Calu3 (cell line): ENCODE measurements around the gene PAX3. TPM values are rescaled to one million over a fixed set of nuclear protein-coding genes. Genes with fewer than 3 reads are reported as not detected.

Source experiments
- BruUV-seq: library from RNA; stranded (reverse); fragments of 400-500 nt; replicated peaks from 2 replicates; lab custom pipeline; 2021; lab: Mats Ljungman, UMichigan
- CTCF ChIA-PET: fragments of 300-600 bp; sonication (Branson Sonifier 250); formaldehyde crosslinking; loops from one replicate; lab custom pipeline; 2022; ENCODE audit warnings: antibody characterized with exemption; lab: Charles Lee
- DNase-seq: peaks from one replicate; pipeline ENCODE4 v3.0.0; 2022
- H3K27ac Mint-ChIP-seq: one replicate; pipeline ENCODE4 v1.8.0; 2022; ENCODE audit warnings: mixed read lengths; ENCODE audit not compliant: unreplicated experiment
- H3K27me3 Mint-ChIP-seq: one replicate; pipeline ENCODE4 v1.8.0; 2022; ENCODE audit warnings: mixed read lengths; ENCODE audit not compliant: unreplicated experiment
- H3K36me3 Mint-ChIP-seq: one replicate; pipeline ENCODE4 v1.8.0; 2022; ENCODE audit warnings: mild to moderate bottlenecking, moderate library complexity, mixed read lengths; ENCODE audit not compliant: insufficient read depth, unreplicated experiment
- H3K4me1 Mint-ChIP-seq: one replicate; pipeline ENCODE4 v1.8.0; 2022; ENCODE audit warnings: mild to moderate bottlenecking, low read depth, mixed read lengths; ENCODE audit not compliant: unreplicated experiment
- H3K4me3 Mint-ChIP-seq: one replicate; pipeline ENCODE4 v1.8.0; 2022; ENCODE audit warnings: mild to moderate bottlenecking, low read depth, moderate library complexity, mixed read lengths; ENCODE audit not compliant: unreplicated experiment
- H3K9me3 Mint-ChIP-seq: one replicate; pipeline ENCODE4 v1.8.0; 2022; ENCODE audit warnings: low read depth, mixed read lengths; ENCODE audit not compliant: unreplicated experiment
- CTCF ChIP-seq: fragments of 200-600 bp; IDR thresholded peaks from one replicate; pipeline ENCODE4 v1.8.0; 2022; ENCODE audit warnings: antibody characterized with exemption; ENCODE audit not compliant: unreplicated experiment
- intact Hi-C: fragments of 100-400 bp; cut with micrococcal nuclease; formaldehyde crosslinking; loops from one replicate; pipeline ENCODE4 v1.10.0; 2022; ENCODE audit not compliant: unreplicated experiment
- total RNA-seq: library from RNA; stranded (reverse); gene quantifications from 2 replicates; pipeline ENCODE4 v1.2.3, GENCODE V29; 2022

The PAX3 gene
- total RNA-seq, 1 experiment from 2014 or later: not detected

- no TSS peak for BruUV-seq
- no peak overlapping the region for H3K27ac Mint-ChIP-seq
- CTCF ChIA-PET: no interaction called here
- TF ChIP-seq CTCF: no peak
- H3K4me1 Mint-ChIP-seq: no peaks in the 10 kb centered on the region
- intact Hi-C loops: no loop called here
- H3K27me3 Mint-ChIP-seq: peaks cover 79% of the 10 kb centered on the region
- no peaks in the 10 kb centered on the region for H3K9me3 Mint-ChIP-seq
- no peak for DNase-seq
- H3K4me3 Mint-ChIP-seq: no peak overlapping the region
- no peaks in the 10 kb centered on the region for H3K36me3 Mint-ChIP-seq
These were observed 18.0 kb downstream of the PAX3 start for GRCh38 chr2:222280795-222281194.

GRCh38 chr2:222272446-222273015, 26.3 kb downstream of the PAX3 start:
- H3K27ac Mint-ChIP-seq: no peak overlapping the region
- intact Hi-C loops: no loop called here
- H3K36me3 Mint-ChIP-seq: no peaks in the 10 kb centered on the region
- TF ChIP-seq CTCF: no peak
- no peaks in the 10 kb centered on the region for H3K4me1 Mint-ChIP-seq
- BruUV-seq: no TSS peak
- DNase-seq: no peak
- H3K4me3 Mint-ChIP-seq: no peak overlapping the region
- CTCF ChIA-PET: no interaction called here
- peaks cover 91% of the 10 kb centered on the region for H3K27me3 Mint-ChIP-seq
- H3K9me3 Mint-ChIP-seq: no peaks in the 10 kb centered on the region

GRCh38 chr2:222271854-222272253, 26.9 kb downstream of the PAX3 start:
- CTCF ChIA-PET: no interaction called here
- H3K9me3 Mint-ChIP-seq: no peaks in the 10 kb centered on the region
- BruUV-seq: no TSS peak
- no peaks in the 10 kb centered on the region for H3K4me1 Mint-ChIP-seq
- H3K27me3 Mint-ChIP-seq: peaks cover 88% of the 10 kb centered on the region
- intact Hi-C loops: no loop called here
- no peak overlapping the region for H3K4me3 Mint-ChIP-seq
- no peak overlapping the region for H3K27ac Mint-ChIP-seq
- no peak for TF ChIP-seq CTCF
- H3K36me3 Mint-ChIP-seq: no peaks in the 10 kb centered on the region
- no peak for DNase-seq

- CTCF ChIA-PET: no interaction called here
- Mint-ChIP-seq H3K9me3 (no peaks in the 10 kb centered on the region), H3K4me1 (no peaks in the 10 kb centered on the region), H3K36me3 (no peaks in the 10 kb centered on the region), H3K4me3 (no peak overlapping the region), H3K27me3 (peaks cover 89% of the 10 kb centered on the region), H3K27ac (no peak overlapping the region)
- intact Hi-C loops: no loop called here
- DNase-seq: no peak
- no peak for TF ChIP-seq CTCF
- BruUV-seq: no TSS peak
These were observed 28.4 kb downstream of the PAX3 start for GRCh38 chr2:222270396-222270795.
